Neural cell (in vitro differentiated cells): ENCODE data around the gene SLC17A7. TPM values are rescaled to one million over a fixed set of nuclear protein-coding genes. Genes with fewer than 3 reads are reported as not detected.
A peak's percentile ranks its signal among the peaks of the same experiment; 100 is the strongest.

Experiments used
- H2AFZ ChIP-seq: fragments of 200-600, 300-800 bp; sonication (generic), shearing (Covaris generic); 2 replicates; pipeline ENCODE4 v1.6.0; 2014; ENCODE audit warnings: low read depth, mild to moderate bottlenecking, antibody characterized with exemption, low read length, moderate library complexity
- H3F3A ChIP-seq: fragments of 200-600 bp; shearing (Covaris generic); 2 replicates; pipeline ENCODE4 v1.6.1; 2016; ENCODE audit warnings: mild to moderate bottlenecking, moderate library complexity, mixed read lengths, antibody characterized with exemption, low read length; ENCODE audit not compliant: insufficient read depth, poor library complexity, severe bottlenecking
- H3K27ac ChIP-seq: fragments of 200-600, 300-800 bp; sonication (generic), shearing (Covaris generic); 2 replicates; pipeline ENCODE4 v1.5.1; 2014; ENCODE audit warnings: mild to moderate bottlenecking, low read length, moderate library complexity
- H3K27me3 ChIP-seq: fragments of 300-800, 200-600 bp; sonication (generic), shearing (Covaris generic); 2 replicates; pipeline ENCODE4 v1.6.0; 2014; ENCODE audit warnings: mild to moderate bottlenecking, low read depth, low read length, moderate library complexity; ENCODE audit not compliant: insufficient read depth
- H3K36me3 ChIP-seq: fragments of 300-800, 200-600 bp; sonication (generic), shearing (Covaris generic); 2 replicates; pipeline ENCODE4 v1.5.1; 2014; ENCODE audit warnings: mild to moderate bottlenecking, antibody characterized with exemption, low read length, moderate library complexity; ENCODE audit not compliant: insufficient read depth
- H3K4me2 ChIP-seq: fragments of 300-800, 200-600 bp; sonication (generic), shearing (Covaris generic); 2 replicates; pipeline ENCODE4 v1.6.0; 2014; ENCODE audit warnings: mild to moderate bottlenecking, low read length
- H3K4me3 ChIP-seq: fragments of 300-800, 200-600 bp; sonication (generic), shearing (Covaris generic); 2 replicates; pipeline ENCODE4 v1.5.1; 2014; ENCODE audit warnings: mild to moderate bottlenecking, low read length, moderate library complexity
- H3K79me2 ChIP-seq: fragments of 200-600 bp; shearing (Covaris generic); replicated peaks from 2 replicates; pipeline ENCODE4 v1.6.0; 2014; ENCODE audit warnings: mild to moderate bottlenecking, low read length, moderate library complexity; ENCODE audit not compliant: insufficient read depth
- H3K9ac ChIP-seq: fragments of 300-800, 200-600 bp; sonication (generic), shearing (Covaris generic); 2 replicates; pipeline ENCODE4 v1.6.1; 2016; ENCODE audit warnings: mild to moderate bottlenecking, low read length, mixed read lengths
- H3K9me2 ChIP-seq: fragments of 200-600 bp; shearing (Covaris generic); 2 replicates; pipeline ENCODE4 v1.6.1; 2016; ENCODE audit warnings: mild to moderate bottlenecking, low read length, mixed read lengths; ENCODE audit not compliant: insufficient read depth
- H3K9me3 ChIP-seq: fragments of 200-600, 300-800 bp; sonication (generic), shearing (Covaris generic); 2 replicates; pipeline ENCODE4 v1.6.1; 2016; ENCODE audit warnings: mild to moderate bottlenecking, mixed run types, low read length, moderate library complexity, mixed read lengths
- H4K20me1 ChIP-seq: fragments of 200-600 bp; shearing (Covaris generic); 2 replicates; pipeline ENCODE4 v1.6.1; 2016; ENCODE audit warnings: mild to moderate bottlenecking, mixed run types; ENCODE audit not compliant: insufficient read depth
- EP300 ChIP-seq: fragments of 450-650 bp; conservative IDR thresholded peaks from 2 replicates; pipeline ENCODE4 v1.6.1; 2014; ENCODE audit warnings: antibody characterized with exemption, mild to moderate bottlenecking, moderate library complexity; ENCODE audit not compliant: poor library complexity, severe bottlenecking
- EZH2 ChIP-seq: fragments of 200-600, 300-800 bp; shearing (Covaris generic), sonication (generic); IDR thresholded peaks from 2 replicates; pipeline ENCODE4 v1.6.1; 2014; ENCODE audit warnings: antibody characterized with exemption, low read length, borderline replicate concordance, mild to moderate bottlenecking; ENCODE audit not compliant: insufficient read depth, poor library complexity, severe bottlenecking
- POLR2AphosphoS5 ChIP-seq: IDR thresholded peaks from 2 replicates; pipeline ENCODE4 v1.6.1; 2012
- SMC3 ChIP-seq: fragments of 450-650 bp; conservative IDR thresholded peaks from 2 replicates; pipeline ENCODE4 v1.6.1; 2014; ENCODE audit warnings: antibody characterized with exemption, mild to moderate bottlenecking, moderate library complexity; ENCODE audit not compliant: poor library complexity
- TAF1 ChIP-seq: IDR thresholded peaks from 2 replicates; pipeline ENCODE4 v1.6.1; 2012; ENCODE audit warnings: low read depth
- polyA plus RNA-seq: library from polyadenylated mRNA; depleted of rRNA; stranded (reverse); fragments of >200 nt; gene quantifications from 2 replicates; pipeline ENCODE4 v1.2.3, GENCODE V29; 2014
- TF ChIP-seq, protein P1 (sequence below): IDR thresholded peaks from 2 replicates; pipeline ENCODE4 v1.6.1; 2012; ENCODE audit warnings: borderline replicate concordance
- TF ChIP-seq, protein P2 (sequence below): fragments of 450-650 bp; IDR thresholded peaks from 2 replicates; pipeline ENCODE4 v1.5.1; 2014; ENCODE audit warnings: antibody characterized with exemption, mild to moderate bottlenecking, moderate library complexity; ENCODE audit not compliant: poor library complexity, severe bottlenecking

The SLC17A7 gene
- polyA plus RNA-seq, 1 donor from 2014 or later: 0.07 TPM

DNA sequence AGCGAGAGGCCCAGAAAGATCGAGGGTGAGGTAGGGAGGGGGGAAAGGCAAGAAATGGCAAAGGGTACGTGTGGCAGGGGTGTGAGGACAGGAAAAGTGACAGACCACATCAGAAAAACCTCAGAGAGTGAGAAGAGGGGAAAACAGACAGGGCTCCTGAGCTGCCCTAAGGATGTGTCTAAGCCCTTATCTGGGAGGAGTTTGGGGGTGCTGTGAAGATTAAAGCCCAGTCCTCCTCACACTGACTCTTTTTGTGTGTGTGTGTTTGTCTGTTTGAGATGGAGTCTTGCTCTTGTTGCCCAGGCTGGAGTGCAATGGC is 17.4 kb downstream of the SLC17A7 start:
- Histone ChIP-seq H3K36me3 (no peaks in the 10 kb centered on the region), H3K9me3 (no peaks in the 10 kb centered on the region), H2AFZ (no peak overlapping the region), H3K27ac (no peak overlapping the region), H3K27me3 (peaks cover 90% of the 10 kb centered on the region), H3K4me3 (no peak overlapping the region), H3K79me2 (no peaks in the 10 kb centered on the region), H4K20me1 (no peaks in the 10 kb centered on the region), H3K4me2 (no peak overlapping the region), H3K9ac (no peak overlapping the region), H3K9me2 (no peaks in the 10 kb centered on the region), H3F3A (no peaks in the 10 kb centered on the region)
- no peak for TF ChIP-seq SMC3
- TF ChIP-seq, protein P1, sequence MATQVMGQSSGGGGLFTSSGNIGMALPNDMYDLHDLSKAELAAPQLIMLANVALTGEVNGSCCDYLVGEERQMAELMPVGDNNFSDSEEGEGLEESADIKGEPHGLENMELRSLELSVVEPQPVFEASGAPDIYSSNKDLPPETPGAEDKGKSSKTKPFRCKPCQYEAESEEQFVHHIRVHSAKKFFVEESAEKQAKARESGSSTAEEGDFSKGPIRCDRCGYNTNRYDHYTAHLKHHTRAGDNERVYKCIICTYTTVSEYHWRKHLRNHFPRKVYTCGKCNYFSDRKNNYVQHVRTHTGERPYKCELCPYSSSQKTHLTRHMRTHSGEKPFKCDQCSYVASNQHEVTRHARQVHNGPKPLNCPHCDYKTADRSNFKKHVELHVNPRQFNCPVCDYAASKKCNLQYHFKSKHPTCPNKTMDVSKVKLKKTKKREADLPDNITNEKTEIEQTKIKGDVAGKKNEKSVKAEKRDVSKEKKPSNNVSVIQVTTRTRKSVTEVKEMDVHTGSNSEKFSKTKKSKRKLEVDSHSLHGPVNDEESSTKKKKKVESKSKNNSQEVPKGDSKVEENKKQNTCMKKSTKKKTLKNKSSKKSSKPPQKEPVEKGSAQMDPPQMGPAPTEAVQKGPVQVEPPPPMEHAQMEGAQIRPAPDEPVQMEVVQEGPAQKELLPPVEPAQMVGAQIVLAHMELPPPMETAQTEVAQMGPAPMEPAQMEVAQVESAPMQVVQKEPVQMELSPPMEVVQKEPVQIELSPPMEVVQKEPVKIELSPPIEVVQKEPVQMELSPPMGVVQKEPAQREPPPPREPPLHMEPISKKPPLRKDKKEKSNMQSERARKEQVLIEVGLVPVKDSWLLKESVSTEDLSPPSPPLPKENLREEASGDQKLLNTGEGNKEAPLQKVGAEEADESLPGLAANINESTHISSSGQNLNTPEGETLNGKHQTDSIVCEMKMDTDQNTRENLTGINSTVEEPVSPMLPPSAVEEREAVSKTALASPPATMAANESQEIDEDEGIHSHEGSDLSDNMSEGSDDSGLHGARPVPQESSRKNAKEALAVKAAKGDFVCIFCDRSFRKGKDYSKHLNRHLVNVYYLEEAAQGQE: no peak
- no peak for TF ChIP-seq POLR2AphosphoS5
- TF ChIP-seq, protein P2, sequence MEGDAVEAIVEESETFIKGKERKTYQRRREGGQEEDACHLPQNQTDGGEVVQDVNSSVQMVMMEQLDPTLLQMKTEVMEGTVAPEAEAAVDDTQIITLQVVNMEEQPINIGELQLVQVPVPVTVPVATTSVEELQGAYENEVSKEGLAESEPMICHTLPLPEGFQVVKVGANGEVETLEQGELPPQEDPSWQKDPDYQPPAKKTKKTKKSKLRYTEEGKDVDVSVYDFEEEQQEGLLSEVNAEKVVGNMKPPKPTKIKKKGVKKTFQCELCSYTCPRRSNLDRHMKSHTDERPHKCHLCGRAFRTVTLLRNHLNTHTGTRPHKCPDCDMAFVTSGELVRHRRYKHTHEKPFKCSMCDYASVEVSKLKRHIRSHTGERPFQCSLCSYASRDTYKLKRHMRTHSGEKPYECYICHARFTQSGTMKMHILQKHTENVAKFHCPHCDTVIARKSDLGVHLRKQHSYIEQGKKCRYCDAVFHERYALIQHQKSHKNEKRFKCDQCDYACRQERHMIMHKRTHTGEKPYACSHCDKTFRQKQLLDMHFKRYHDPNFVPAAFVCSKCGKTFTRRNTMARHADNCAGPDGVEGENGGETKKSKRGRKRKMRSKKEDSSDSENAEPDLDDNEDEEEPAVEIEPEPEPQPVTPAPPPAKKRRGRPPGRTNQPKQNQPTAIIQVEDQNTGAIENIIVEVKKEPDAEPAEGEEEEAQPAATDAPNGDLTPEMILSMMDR: no peak
- no peak for TF ChIP-seq EP300
- no peak for TF ChIP-seq TAF1
- no peak for TF ChIP-seq EZH2

DNA sequence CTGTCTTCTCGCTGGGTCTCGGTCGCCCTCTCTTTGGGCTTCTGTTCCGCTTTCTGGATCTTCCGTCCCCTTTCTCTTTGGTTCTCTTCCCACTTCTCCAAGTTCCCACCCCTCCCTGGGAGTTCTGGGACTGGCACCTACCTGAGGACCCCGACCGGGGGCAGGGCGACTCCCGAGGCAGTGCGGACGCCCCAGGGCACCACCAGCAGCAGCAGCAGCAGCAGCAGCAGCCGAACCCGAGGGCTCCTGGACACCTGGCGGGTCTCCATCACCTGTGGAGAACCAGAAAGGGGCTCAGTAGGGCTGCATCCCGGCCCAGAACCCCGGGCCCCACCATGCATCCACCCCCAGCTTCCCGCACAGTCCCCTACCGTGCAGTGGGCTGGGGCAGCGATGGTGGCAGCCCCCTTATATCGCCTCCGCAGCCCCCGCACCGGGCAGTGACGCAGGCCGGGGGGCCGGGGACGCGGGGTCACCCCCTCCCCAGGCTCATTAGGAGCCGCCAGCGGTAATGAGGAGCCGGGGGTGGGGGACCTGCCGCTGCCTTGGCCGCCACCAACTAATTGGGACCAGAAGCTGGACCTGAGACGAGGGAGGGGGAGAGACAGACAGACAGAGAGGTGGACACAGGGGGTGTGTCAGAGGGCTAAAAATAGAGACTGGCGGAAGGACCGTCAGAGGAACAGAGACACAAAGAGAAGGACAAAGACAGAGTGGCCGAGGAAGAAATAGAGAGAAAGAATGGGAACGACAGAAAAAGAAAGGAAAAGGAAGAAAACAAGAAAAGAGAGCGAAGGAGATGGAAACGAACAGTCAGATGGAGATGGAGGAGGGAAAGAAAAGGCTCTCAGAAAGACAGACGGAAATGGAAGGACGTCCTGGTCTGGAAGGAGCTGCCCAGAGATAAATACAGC is 18.0 kb downstream of the SLC17A7 start, which contains the start of gene PTH2:
Gene PTH2, minus strand, starts transcription at position 371 of the 914 bp plus-strand sequence. Its CDS starts 102 bp downstream, at position 269.
- peak within 1 kb of the TSS; percentile 62 for H3K4me3 ChIP-seq
- peak; percentile 37 for TF ChIP-seq EZH2
- no peak for TF ChIP-seq SMC3
- peak within 1 kb of the TSS; percentile 39 for H3K4me2 ChIP-seq
- H3K9me2 ChIP-seq: no peaks in the 10 kb centered on the region
- H4K20me1 ChIP-seq: no peaks in the 10 kb centered on the region
- no peak within 1 kb of the TSS for H3K27ac ChIP-seq
- H3K9me3 ChIP-seq: no peaks in the 10 kb centered on the region
- H3K79me2 ChIP-seq: no peaks in the 10 kb centered on the region
- no peak within 1 kb of the TSS for H2AFZ ChIP-seq
- peaks cover 84% of the 10 kb centered on the region for H3K27me3 ChIP-seq
- no peaks in the 10 kb centered on the region for H3K36me3 ChIP-seq
- H3F3A ChIP-seq: no peaks in the 10 kb centered on the region
- peak within 1 kb of the TSS; percentile 42 for H3K9ac ChIP-seq
